OCI-M2 (cell line): Measurements from ENCODE around the gene TCF7L2.

Source experiments
- DNase-seq: peaks from one replicate; lab custom pipeline; 2025; ENCODE audit not compliant: unreplicated experiment; lab: John Stamatoyannopoulos, UW

The TCF7L2 gene

GRCh38 chr10:112949875-112950507 lies at the start of gene TCF7L2:
TSS of gene TCF7L2 (plus strand) at chr10:112950247. CDS start at chr10:112950757, 510 bp downstream.
- peak; percentile 32 for DNase-seq

- DNase-seq, result no peak
These were observed 47.3 kb upstream of the TCF7L2 start for GRCh38 chr10:112902730-112903129.

DNA sequence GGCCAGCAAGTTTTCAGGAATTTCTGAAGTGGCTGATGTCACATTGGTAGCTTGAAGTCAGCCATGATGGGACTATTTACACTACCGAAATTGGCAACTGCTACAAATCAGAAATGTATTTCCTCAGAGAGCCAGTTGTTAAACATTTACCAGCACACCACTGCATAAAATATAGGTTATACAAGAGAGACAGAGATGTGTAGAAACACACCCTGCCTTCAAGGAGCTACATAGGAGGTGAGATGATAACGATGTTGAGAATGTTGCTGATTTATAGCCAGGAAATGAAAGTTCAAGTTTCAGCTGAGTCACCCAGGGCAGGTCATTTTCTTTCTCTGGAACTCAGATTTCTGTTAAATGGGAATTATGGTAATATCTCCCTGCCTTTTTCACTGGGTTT lies 46.0 kb upstream of the TCF7L2 start:
- no peak for DNase-seq

DNA sequence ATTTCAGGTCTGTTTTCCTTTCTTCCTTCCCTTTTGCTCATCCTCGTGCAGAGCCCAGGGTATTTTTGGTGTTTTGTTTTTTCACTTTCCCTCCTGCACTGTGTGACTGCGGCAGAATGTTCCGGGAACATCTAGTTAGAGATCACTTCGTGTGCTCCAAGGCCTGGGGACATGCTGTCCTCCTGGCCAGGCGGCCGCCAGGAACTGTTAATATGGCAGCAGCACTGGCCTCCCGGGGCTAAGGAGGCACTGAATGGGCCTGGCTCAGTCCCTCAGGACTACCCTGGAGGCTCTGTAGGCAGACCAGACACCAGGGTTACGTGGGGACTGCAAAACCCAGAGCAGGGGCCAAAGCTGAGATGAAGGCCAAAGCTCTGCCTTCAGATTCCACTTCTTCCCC lies 43.1 kb upstream of the TCF7L2 start:
- no peak for DNase-seq

GRCh38 chr10:112907893-112908292 lies 42.2 kb upstream of the TCF7L2 start:
- no peak for DNase-seq

- no peak for DNase-seq
These were observed 38.8 kb upstream of the TCF7L2 start for GRCh38 chr10:112911206-112911605.

- DNase-seq, result no peak
These were observed 37.6 kb upstream of the TCF7L2 start for GRCh38 chr10:112912410-112912928.

DNA sequence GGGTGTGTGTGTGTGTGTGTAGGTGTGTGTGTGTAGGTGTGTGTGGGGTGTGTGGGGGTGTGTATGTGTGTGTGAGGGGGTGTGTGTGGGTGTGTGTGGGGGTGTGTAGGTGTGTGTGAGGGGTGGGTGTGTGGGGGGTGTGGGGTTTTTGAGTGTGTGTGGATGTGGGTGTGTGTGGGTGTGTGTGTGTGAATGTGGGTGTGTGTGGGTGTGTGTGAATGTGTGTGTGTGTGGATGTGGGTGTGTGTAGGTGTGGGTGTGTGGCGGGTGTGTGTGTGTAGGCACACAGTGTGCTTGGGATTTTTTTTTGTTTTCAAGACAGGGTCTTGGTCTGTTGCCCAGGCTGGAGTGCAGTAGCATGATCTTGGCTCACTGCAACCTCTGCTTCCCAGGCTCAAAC lies 36.8 kb upstream of the TCF7L2 start:
- DNase-seq, result no peak

GRCh38 chr10:112913661-112914287 lies 36.3 kb upstream of the TCF7L2 start:
- no peak for DNase-seq

DNA sequence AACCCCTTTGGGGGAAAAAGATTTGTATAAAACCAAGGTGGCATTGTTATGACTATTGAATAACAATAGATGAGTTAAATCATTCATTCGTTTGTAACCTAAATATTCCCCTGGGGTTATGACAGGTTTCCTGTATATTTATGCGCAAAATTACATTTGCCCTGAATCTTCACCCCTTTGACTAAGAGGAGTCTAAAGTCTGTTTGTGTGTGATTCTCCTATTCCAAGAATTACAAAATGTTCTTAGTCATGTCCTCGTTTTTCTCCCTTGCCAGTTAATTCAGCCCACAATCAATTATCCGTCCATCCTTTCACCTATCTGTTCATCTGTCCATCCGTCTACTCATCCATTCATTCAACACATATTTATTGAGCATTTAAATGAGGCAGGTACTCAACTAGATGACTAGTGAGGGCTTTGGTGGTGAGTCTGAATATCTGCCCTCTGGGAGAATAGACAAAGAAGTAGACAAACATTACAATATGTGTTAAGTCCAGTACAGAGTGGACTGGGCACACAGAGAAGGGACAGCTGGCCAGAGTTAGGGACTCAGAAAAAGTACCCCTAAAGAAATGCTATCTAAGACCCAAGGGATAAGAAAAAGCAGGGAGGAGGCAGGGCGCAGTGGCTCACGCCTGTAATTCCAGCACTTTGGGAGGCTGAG lies 35.6 kb upstream of the TCF7L2 start:
- DNase-seq, result no peak

GRCh38 chr10:112915590-112916572 lies 34.2 kb upstream of the TCF7L2 start:
- DNase-seq, result no peak

DNA sequence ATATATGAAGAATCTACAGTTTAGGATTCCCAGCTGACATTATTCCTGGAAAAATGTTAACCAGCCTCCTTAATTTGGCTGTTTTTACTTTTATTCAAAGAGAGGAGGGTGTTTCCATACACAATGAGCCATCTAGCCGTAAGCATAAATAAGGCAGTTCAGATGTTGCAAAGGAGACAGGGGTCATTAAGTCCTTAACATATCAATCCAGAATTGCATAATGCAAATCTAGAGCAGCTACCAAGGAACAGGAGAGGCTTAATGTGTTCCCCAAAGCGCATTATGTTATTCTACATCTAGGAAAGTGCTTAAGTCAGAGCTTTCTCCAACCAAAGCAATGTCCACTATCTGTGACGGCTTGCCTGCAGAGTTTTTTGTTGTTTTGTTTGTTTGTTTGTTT lies 32.4 kb upstream of the TCF7L2 start:
- no peak for DNase-seq

DNA sequence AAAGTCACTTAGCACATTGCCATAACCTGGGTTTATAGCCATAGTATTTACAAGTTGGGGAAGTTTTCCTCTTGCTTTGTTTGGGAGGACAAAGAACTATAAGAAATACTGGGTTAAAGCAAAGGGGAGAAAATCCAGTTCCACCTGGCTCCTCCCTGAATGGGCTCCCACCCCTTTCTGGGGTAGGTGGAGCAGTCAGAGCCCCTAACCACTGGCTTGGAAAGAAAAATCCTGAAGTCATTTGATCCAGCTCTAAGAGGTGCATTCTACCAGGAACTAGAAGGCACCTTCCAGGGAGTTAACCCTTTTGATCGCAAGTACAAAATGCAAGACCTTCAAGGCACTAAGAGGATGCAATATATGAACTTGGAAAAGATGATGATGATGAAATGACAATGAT lies 31.3 kb upstream of the TCF7L2 start:
- DNase-seq, result no peak

DNA sequence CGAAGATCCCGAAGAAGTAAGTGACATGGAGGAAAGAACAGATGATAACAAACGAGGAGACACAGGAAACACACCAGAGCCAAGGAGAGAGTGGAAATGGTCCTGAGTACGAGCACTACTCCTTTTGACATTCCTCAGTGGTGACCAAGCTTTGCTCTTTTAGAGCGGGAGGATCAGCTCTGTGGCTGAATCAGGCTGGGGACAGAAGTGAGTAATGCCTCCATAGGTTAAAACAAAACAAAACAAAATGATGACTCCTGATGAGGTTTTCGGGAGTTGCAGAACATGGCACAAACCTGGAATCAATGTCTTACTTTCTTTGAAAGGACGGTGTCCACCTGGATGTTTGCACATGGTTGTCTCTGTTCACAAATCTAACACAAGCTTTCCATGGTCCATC lies 30.3 kb upstream of the TCF7L2 start:
- DNase-seq, result no peak

DNA sequence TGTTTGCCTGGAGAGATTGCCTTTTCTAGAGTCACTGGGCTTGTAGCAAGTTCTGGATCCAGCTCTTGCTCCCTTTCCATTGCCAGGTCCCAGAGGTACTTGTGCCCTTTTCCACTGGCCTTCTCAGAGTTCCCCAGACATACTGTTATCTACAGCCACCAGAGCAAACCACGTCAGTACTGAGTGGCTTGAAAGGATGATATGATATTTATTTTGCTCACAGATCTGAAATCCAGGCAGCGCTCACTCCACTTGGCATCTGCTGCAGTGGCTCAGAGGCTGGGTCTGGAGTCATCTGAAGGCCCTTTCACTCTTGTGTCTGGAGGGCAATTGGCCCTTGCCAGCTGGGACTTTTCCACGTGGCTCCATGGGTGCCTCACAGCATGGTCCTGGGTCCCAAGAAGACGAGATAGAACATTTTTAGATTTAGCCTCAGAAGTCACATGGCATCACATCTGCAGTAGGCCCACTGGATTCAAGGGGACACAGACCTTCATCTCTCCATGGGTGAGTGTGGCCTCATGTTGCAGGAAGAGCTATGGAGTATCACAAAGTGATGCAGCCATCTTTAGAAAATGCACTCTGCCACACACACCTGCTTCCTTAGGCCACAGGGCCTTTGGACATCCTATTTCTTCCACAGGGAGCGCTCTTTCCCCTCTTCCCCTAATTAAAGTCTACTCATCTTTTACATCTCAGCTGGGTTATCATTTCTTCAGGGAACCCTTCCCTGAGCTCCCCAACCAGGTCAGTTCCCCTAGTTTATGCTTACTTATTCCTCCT lies 22.9 kb upstream of the TCF7L2 start:
- DNase-seq, result no peak

- DNase-seq, result no peak
These were observed 22.1 kb upstream of the TCF7L2 start for GRCh38 chr10:112927980-112928379.

DNA sequence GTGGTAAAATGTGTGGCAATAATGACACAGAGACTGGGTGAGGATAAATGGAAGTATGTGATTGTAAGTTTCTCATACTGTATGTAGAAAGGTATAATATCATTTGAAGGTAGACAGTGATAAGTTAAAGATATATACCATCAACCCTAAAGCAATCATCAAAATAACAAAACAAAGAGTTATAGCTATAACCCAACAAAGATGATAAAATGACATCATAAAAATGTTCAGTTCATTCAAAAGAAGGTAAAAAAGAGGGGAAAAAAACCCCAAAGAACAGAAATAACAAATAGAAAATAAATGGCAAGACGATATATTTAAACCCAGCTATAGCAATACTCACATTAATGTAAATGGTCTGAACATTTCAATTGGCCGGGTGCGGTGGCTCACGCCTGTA lies 17.4 kb upstream of the TCF7L2 start:
- DNase-seq, result no peak

DNA sequence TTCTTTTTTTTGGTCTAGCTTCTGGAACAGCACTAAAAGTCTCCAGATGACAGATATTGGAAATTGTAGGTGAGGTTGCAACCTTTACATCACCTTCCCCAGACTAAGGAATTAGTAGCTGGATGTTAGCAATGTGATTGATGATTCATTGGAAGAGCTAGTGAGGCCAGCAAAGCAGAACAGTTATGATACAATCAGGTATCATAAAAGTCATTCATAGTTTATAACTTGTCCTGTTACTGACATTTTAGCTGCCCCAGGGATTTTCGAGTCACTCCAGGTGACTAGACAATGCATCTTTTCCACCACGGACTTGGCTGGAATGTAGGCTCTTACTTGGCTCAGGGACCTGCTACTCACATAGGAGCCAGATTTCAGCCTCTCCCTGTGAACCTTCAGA lies 15.9 kb upstream of the TCF7L2 start:
- no peak for DNase-seq

DNA sequence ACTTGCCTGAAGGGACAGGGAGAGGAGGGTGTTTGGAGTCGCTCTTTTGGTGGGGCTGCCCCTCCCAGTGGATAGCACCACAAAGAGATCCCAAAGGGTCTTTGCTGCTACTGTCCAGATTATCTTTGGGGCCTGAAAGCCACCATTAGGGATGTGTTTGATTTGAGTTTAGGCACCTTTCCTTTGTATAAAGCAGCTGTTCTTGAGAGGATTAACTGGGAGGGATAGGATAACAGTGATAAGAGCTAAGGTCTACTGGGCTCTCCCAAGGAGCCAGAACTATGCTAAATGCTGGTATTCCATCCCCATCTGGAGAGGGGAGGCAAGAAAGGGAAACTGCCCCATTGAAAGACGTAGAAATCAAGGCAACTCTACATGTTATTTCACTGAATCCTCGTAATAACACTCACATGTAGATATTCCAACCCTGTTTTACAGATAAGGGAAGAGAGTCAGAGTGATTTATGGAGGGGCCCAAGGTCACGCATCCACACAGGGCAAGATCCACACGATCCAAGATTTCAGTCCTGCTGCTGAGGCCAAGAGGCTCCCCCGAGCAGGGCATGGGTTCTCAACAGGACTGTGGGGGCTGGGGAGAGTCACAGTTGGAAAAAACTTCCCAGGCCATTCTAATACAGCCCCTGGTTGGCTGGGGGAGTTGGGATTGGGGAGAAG lies 11.1 kb upstream of the TCF7L2 start:
- DNase-seq, result no peak

DNA sequence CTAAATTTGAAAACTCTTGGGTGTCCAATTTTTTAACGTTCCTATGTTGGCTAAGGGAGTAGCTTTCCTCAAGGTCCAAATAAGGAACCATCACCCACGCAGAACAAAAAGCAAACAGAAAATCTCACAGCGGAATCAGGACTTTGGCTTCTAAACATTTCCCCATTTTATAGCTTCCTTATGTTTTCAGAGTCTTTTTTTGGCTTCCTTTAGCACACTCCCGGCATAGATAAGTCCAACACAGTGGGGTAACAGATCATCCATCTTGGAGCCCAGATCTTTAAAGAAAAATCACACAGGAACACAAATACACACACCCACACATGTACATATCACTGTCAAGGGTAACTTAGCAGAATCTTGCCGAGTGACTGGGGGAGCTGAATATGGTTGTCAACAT lies 4.2 kb upstream of the TCF7L2 start:
- no peak for DNase-seq
